ENCODE results near the gene NUDCD3.

DNA sequence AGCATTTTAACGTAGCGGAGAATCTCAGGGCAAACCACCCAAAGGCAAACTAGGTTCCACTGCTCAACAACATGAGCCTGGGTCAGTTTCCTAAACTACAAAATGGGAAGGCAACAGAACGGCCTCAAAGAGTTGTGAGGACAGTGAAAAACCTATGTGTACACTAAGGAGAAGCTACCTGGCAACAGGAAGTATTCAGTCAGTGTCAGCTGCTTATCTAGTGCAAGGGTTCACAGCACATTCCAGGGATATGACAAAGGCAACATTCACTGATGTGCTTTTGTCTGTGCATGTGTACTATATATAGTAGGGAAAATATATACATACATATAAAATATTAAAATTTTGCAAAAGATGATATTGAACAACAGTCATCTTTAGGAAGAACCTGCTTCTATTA is 17.2 kb downstream of the NUDCD3 start:
- TF ChIP-seq, protein P1, sequence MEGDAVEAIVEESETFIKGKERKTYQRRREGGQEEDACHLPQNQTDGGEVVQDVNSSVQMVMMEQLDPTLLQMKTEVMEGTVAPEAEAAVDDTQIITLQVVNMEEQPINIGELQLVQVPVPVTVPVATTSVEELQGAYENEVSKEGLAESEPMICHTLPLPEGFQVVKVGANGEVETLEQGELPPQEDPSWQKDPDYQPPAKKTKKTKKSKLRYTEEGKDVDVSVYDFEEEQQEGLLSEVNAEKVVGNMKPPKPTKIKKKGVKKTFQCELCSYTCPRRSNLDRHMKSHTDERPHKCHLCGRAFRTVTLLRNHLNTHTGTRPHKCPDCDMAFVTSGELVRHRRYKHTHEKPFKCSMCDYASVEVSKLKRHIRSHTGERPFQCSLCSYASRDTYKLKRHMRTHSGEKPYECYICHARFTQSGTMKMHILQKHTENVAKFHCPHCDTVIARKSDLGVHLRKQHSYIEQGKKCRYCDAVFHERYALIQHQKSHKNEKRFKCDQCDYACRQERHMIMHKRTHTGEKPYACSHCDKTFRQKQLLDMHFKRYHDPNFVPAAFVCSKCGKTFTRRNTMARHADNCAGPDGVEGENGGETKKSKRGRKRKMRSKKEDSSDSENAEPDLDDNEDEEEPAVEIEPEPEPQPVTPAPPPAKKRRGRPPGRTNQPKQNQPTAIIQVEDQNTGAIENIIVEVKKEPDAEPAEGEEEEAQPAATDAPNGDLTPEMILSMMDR (IDR thresholded peaks at IDR 0.05), result no peak
- TF ChIP-seq POLR2A (IDR thresholded peaks at IDR 0.05) (no peak), POLR2AphosphoS5 (IDR thresholded peaks at IDR 0.05) (no peak), EP300 (IDR thresholded peaks at IDR 0.05) (no peak)

All from gastroesophageal sphincter (tissue), 3 donors.